GM12878 (cell line): ENCODE results near the gene PPP1R1C. TPM values are rescaled to one million over a fixed set of nuclear protein-coding genes. Genes with fewer than 3 reads are reported as not detected.

Source experiments
- ATAC-seq: fragments of 200-7000 bp; cut with Tn5 transposase; 3 replicates; pipeline ENCODE4 v1.9.1; 2020; ENCODE audit warnings: mild to moderate bottlenecking, moderate library complexity
- BruUV-seq: library from RNA; stranded (reverse); fragments of 400-500 nt; replicated peaks from 2 replicates; lab custom pipeline; 2021; lab: Mats Ljungman, UMichigan
- CTCF ChIA-PET: fragments of 300-600 bp; sonication (Branson Sonifier 250); formaldehyde crosslinking; extraction: SDS; loops from one replicate; lab custom pipeline; 2021; ENCODE audit warnings: inconsistent platforms; lab: Yijun Ruan, JAX
- POLR2A ChIA-PET: fragments of 350-600 bp; formaldehyde crosslinking; extraction: SDS; loops from one replicate; lab custom pipeline; 2021; ENCODE audit warnings: inconsistent platforms; lab: Charles Lee
- RAD21 ChIA-PET: fragments of 300-600 bp; sonication (Branson Sonifier 250); formaldehyde crosslinking; loops from one replicate; lab custom pipeline; 2023; ENCODE audit warnings: antibody characterized with exemption; ENCODE audit not compliant: unreplicated experiment; lab: Charles Lee
- SMC1A ChIA-PET: fragments of 300-600 bp; sonication (Branson Sonifier 250); formaldehyde crosslinking; loops from one replicate; lab custom pipeline; 2023; ENCODE audit not compliant: unreplicated experiment, uncharacterized antibody; lab: Charles Lee
- DNase-seq: peaks from one replicate; pipeline ENCODE4 v3.0.0-alpha.2; 2011; ENCODE audit warnings: low read depth, low spot score
- FAIRE-seq: peaks from 3 replicates; lab custom pipeline; 2011; peaks lifted over from hg19 to GRCh38; lab: Jason Lieb, UNC
- H2AFZ ChIP-seq: 2 replicates; pipeline ENCODE4 v1.6.0; 2011; ENCODE audit warnings: low read depth, low read length, control low read depth; ENCODE audit not compliant: control insufficient read depth
- H3K27ac ChIP-seq: 2 replicates; pipeline ENCODE4 v1.5.1; 2011; ENCODE audit warnings: control low read depth; ENCODE audit not compliant: control insufficient read depth, insufficient read depth
- H3K27me3 ChIP-seq, 2 experiments: replicated peaks in 1 of 2; 2 replicates each; pipeline versions ENCODE4 v1.6.0 to v1.6.1; 2011; ENCODE audit warnings: low read length in 1 of 2; ENCODE audit not compliant: control insufficient read depth in 2 of 2, insufficient read depth in 2 of 2
- H3K36me3 ChIP-seq, 2 experiments: 2 replicates each; pipeline ENCODE4 v1.5.1; 2011; ENCODE audit warnings: low read length in 1 of 2; ENCODE audit not compliant: control insufficient read depth in 2 of 2, insufficient read depth in 2 of 2
- H3K4me1 ChIP-seq: 2 replicates; pipeline ENCODE4 v1.6.1; 2011; ENCODE audit warnings: mild to moderate bottlenecking, low read length, moderate library complexity, mixed read lengths; ENCODE audit not compliant: control insufficient read depth, insufficient read depth
- H3K4me2 ChIP-seq: 2 replicates; pipeline ENCODE4 v1.6.0; 2011; ENCODE audit warnings: control low read depth; ENCODE audit not compliant: control insufficient read depth, insufficient read depth
- H3K4me3 ChIP-seq: fragments of 200-600 bp; sonication (generic); 2 replicates; pipeline ENCODE4 v1.5.1; 2016
- H3K79me2 ChIP-seq: 2 replicates; pipeline ENCODE4 v1.6.0; 2011; ENCODE audit warnings: low read length; ENCODE audit not compliant: control insufficient read depth, insufficient read depth
- H3K9ac ChIP-seq: 2 replicates; pipeline ENCODE4 v1.8.0; 2011; ENCODE audit warnings: low read length, control low read depth, mixed read lengths; ENCODE audit not compliant: control insufficient read depth, insufficient read depth
- H3K9me3 ChIP-seq: replicated peaks from 3 replicates; pipeline ENCODE4 v1.5.1; 2011; ENCODE audit warnings: mild to moderate bottlenecking, low read length; ENCODE audit not compliant: control insufficient read depth, insufficient read depth
- H4K20me1 ChIP-seq: 2 replicates; pipeline ENCODE4 v1.6.0; 2011; ENCODE audit not compliant: control insufficient read depth, insufficient read depth
- BCL11A ChIP-seq: IDR thresholded peaks from 2 replicates; pipeline ENCODE4 v1.6.1; 2011; ENCODE audit warnings: low read depth, low read length
- CHD4 ChIP-seq: fragments of 200-600 bp; sonication (generic); IDR thresholded peaks from 2 replicates; pipeline ENCODE4 v1.6.1; 2016; ENCODE audit warnings: mild to moderate bottlenecking
- CREB1 ChIP-seq: IDR thresholded peaks from 2 replicates; pipeline ENCODE4 v1.6.1; 2012; ENCODE audit warnings: low read depth, mild to moderate bottlenecking, inconsistent platforms
- CREM ChIP-seq: IDR thresholded peaks from 2 replicates; pipeline ENCODE4 v1.6.1; 2014; ENCODE audit warnings: antibody characterized with exemption, low read depth
- HCFC1 ChIP-seq: fragments of 150-350 bp; IDR thresholded peaks from 2 replicates; pipeline ENCODE4 v1.6.1; 2014; ENCODE audit warnings: low read length
- KLF5 ChIP-seq: fragments of 450-650 bp; IDR thresholded peaks from 2 replicates; pipeline ENCODE4 v1.6.1; 2014; ENCODE audit warnings: mild to moderate bottlenecking; ENCODE audit not compliant: partially characterized antibody
- MXI1 ChIP-seq: fragments of 150-350 bp; IDR thresholded peaks from 2 replicates; pipeline ENCODE4 v1.6.1; 2011; ENCODE audit warnings: low read depth, mild to moderate bottlenecking, inconsistent platforms, low read length, improper control_type of control experiment
- NFIC ChIP-seq: IDR thresholded peaks from 2 replicates; pipeline ENCODE4 v1.6.1; 2012; ENCODE audit warnings: low read depth, mild to moderate bottlenecking, inconsistent platforms, low read length, moderate library complexity
- NFYB ChIP-seq: IDR thresholded peaks from 2 replicates; pipeline ENCODE4 v1.6.1; 2011; ENCODE audit warnings: low read depth, mild to moderate bottlenecking, low read length, improper control_type of control experiment, moderate library complexity; ENCODE audit not compliant: insufficient read depth
- SMAD1 ChIP-seq: fragments of 450-650 bp; IDR thresholded peaks from 2 replicates; pipeline ENCODE4 v1.6.1; 2018; ENCODE audit warnings: mild to moderate bottlenecking, low read depth; ENCODE audit not compliant: partially characterized antibody
- TBL1XR1 ChIP-seq: IDR thresholded peaks from 2 replicates; pipeline ENCODE4 v1.6.1; 2012; ENCODE audit warnings: low read depth, low read length, improper control_type of control experiment
- YY1 ChIP-seq: IDR thresholded peaks from 2 replicates; pipeline ENCODE4 v1.6.1; 2011; ENCODE audit warnings: low read depth, mild to moderate bottlenecking, low read length
- ZNF384 ChIP-seq: IDR thresholded peaks from 2 replicates; pipeline ENCODE4 v1.6.1; 2012; ENCODE audit warnings: low read depth, mild to moderate bottlenecking, low read length, improper control_type of control experiment, borderline replicate concordance
- ZNF622 ChIP-seq: fragments of 450-650 bp; IDR thresholded peaks from 2 replicates; pipeline ENCODE4 v1.6.1; 2017; ENCODE audit warnings: mild to moderate bottlenecking, inconsistent platforms
- WGBS: methylation state at CpG from one replicate; pipeline ENCODE4 v1.1.6; 2016; ENCODE audit warnings: low lambda C conversion rate; ENCODE audit not compliant: insufficient replicate concordance, insufficient coverage; ENCODE audit errors: missing lambda C conversion rate; 5-methylcytosine and 5-hydroxymethylcytosine counted together
- in situ Hi-C: fragments of 300-500 bp; cut with MboI; formaldehyde crosslinking; loops from 9 replicates; pipeline ENCODE4 v1.14.3; 2018; ENCODE audit warnings: mixed read lengths
- intact Hi-C: fragments of 100-400 bp; cut with micrococcal nuclease; formaldehyde crosslinking; loops from one replicate; pipeline ENCODE4 v1.14.2; 2022; ENCODE audit not compliant: unreplicated experiment
- polyA plus RNA-seq, 11 experiments: library from polyadenylated mRNA; depleted of rRNA in 4 of 11; unstranded in 6 of 11; stranded (reverse) in 5 of 11; fragments of >200 nt; fragmentation: Nextera tagmentation in 4 of 11; fragmentation: Illumina TruSeq in 1 of 11; extraction: Ambion mirVana in 4 of 11; extraction: Trizol in 1 of 11; gene quantifications; 1 replicate in 1 of 11; 2 replicates in 10 of 11; pipeline versions ENCODE4 v1.2.1 to v1.2.3, GENCODE V29; 2011 to 2016; ENCODE audit warnings: inconsistent platforms in 2 of 11, missing spikeins in 2 of 11, low read depth in 1 of 11
- total RNA-seq, 4 experiments: library from RNA; depleted of rRNA in 3 of 4; stranded (reverse); fragments of >200 nt in 3 of 4; fragmentation: Illumina TruSeq in 1 of 4; extraction: Trizol in 1 of 4; gene quantifications; 2 replicates each; pipeline versions ENCODE4 v1.2.1 to v1.2.3, GENCODE V29; 2013 to 2021
- TF ChIP-seq, protein P1 (sequence below): fragments of 450-650 bp; IDR thresholded peaks from 2 replicates; pipeline ENCODE4 v1.6.1; 2016; ENCODE audit warnings: mild to moderate bottlenecking
- TF ChIP-seq, protein P2 (sequence below): fragments of 450-650 bp; IDR thresholded peaks from 2 replicates; pipeline ENCODE4 v1.6.1; 2016; ENCODE audit warnings: mild to moderate bottlenecking, moderate library complexity, borderline replicate concordance

Gene PPP1R1C
- total and polyA plus RNA-seq, 10 of the 15 experiments (the other 5 are each of a cell fraction or from before 2014, with no cell fraction given) = 0.11 TPM; not detected in 9

DNA sequence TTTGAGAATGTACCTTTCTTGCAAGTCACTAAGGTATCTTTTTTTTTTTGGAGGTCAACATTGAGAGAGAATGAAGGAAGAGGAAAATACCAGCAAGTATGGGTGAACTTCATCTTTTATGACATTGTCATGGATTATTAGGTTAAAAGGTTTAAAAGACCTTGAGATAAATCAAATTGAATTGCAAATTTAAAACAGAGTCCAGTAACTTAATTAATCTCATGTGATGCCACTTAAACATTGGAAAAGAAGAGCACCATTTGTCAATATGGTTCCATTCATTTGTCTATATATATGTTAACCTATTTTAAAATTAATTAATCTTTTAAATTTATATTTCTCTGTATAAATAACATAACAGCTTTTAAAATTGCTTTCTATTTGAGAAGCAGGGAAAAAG, 83.8 kb downstream of the PPP1R1C start:
- POLR2A ChIA-PET = no interaction called here
- H3K36me3 ChIP-seq = no peaks in the 10 kb centered on the region
- no TSS peak for BruUV-seq
- in situ Hi-C loops = no loop called here
- no peak overlapping the region for H2AFZ ChIP-seq
- no peak overlapping the region for H3K27ac ChIP-seq
- no peaks in the 10 kb centered on the region for H3K79me2 ChIP-seq
- no peaks in the 10 kb centered on the region for H4K20me1 ChIP-seq
- H3K4me3 ChIP-seq = no peak overlapping the region
- no peaks in the 10 kb centered on the region; a peak in 1 of 4 replicates for H3K27me3 ChIP-seq
- H3K4me1 ChIP-seq = no peaks in the 10 kb centered on the region
- ATAC-seq = no peak
- H3K4me2 ChIP-seq = no peak overlapping the region
- TF ChIP-seq MXI1 (no peak), NFIC (no peak), YY1 (no peak), TBL1XR1 (no peak), SMAD1 (no peak), HCFC1 (no peak), BCL11A (no peak), NFYB (no peak), ZNF384 (no peak), CHD4 (no peak), CREM (no peak)
- TF ChIP-seq, all 136 proteins: peak for 0
- ChIA-PET RAD21 (no interaction called here), CTCF (interaction anchor here (0.7 kb wide), 1 partner anchor 799 kb away, joined by 3 read pairs; no protein-coding TSS in a partner anchor), SMC1A (no interaction called here)
- FAIRE-seq = no peak
- Histone ChIP-seq H3K9ac (no peak overlapping the region), H3K9me3 (no peaks in the 10 kb centered on the region)
- intact Hi-C loops = no loop called here
- DNase-seq = no peak

DNA sequence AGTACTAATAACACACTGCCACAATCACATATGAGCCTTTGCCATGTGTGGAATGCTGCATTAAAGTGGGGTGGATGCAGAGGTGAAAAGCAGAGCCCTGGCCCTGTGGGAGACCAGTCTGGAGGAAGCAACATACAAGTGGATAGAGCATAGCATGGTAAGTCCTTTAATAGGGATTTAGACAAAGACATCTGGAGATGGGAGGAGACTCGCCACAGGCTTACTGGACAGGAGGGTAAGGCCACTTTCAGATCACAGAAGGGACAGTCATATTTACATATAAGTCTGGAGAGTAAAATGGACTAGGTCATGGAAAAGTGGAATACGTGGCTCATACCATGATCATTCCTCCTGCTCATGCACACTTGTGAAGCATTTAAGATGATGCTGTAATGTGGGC, 84.3 kb downstream of the PPP1R1C start:
- RAD21 ChIA-PET = no interaction called here
- TF ChIP-seq, protein P1, sequence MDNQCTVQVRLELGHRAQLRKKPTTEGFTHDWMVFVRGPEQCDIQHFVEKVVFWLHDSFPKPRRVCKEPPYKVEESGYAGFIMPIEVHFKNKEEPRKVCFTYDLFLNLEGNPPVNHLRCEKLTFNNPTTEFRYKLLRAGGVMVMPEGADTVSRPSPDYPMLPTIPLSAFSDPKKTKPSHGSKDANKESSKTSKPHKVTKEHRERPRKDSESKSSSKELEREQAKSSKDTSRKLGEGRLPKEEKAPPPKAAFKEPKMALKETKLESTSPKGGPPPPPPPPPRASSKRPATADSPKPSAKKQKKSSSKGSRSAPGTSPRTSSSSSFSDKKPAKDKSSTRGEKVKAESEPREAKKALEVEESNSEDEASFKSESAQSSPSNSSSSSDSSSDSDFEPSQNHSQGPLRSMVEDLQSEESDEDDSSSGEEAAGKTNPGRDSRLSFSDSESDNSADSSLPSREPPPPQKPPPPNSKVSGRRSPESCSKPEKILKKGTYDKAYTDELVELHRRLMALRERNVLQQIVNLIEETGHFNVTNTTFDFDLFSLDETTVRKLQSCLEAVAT = no peak
- TF ChIP-seq, protein P2, sequence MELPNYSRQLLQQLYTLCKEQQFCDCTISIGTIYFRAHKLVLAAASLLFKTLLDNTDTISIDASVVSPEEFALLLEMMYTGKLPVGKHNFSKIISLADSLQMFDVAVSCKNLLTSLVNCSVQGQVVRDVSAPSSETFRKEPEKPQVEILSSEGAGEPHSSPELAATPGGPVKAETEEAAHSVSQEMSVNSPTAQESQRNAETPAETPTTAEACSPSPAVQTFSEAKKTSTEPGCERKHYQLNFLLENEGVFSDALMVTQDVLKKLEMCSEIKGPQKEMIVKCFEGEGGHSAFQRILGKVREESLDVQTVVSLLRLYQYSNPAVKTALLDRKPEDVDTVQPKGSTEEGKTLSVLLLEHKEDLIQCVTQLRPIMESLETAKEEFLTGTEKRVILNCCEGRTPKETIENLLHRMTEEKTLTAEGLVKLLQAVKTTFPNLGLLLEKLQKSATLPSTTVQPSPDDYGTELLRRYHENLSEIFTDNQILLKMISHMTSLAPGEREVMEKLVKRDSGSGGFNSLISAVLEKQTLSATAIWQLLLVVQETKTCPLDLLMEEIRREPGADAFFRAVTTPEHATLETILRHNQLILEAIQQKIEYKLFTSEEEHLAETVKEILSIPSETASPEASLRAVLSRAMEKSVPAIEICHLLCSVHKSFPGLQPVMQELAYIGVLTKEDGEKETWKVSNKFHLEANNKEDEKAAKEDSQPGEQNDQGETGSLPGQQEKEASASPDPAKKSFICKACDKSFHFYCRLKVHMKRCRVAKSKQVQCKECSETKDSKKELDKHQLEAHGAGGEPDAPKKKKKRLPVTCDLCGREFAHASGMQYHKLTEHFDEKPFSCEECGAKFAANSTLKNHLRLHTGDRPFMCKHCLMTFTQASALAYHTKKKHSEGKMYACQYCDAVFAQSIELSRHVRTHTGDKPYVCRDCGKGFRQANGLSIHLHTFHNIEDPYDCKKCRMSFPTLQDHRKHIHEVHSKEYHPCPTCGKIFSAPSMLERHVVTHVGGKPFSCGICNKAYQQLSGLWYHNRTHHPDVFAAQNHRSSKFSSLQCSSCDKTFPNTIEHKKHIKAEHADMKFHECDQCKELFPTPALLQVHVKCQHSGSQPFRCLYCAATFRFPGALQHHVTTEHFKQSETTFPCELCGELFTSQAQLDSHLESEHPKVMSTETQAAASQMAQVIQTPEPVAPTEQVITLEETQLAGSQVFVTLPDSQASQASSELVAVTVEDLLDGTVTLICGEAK = no peak
- TF ChIP-seq KLF5 = no peak
- no peak for TF ChIP-seq ZNF622
- no peak for TF ChIP-seq CREB1

More for the DNA sequence above, 84.3 kb downstream of the PPP1R1C start:
- no peak overlapping the region for H2AFZ ChIP-seq
- FAIRE-seq (no peak), ATAC-seq (no peak), DNase-seq (no peak)
- no peaks in the 10 kb centered on the region for H4K20me1 ChIP-seq
- ChIA-PET POLR2A (no interaction called here), SMC1A (no interaction called here), CTCF (no interaction called here)
- BruUV-seq = no TSS peak
- no peaks in the 10 kb centered on the region; a peak in 1 of 4 replicates for H3K27me3 ChIP-seq
- H3K4me1 ChIP-seq = no peaks in the 10 kb centered on the region
- H3K79me2 ChIP-seq = no peaks in the 10 kb centered on the region
- H3K4me2 ChIP-seq = no peak overlapping the region
- no peak overlapping the region for H3K27ac ChIP-seq
- no peaks in the 10 kb centered on the region for H3K9me3 ChIP-seq
- no peaks in the 10 kb centered on the region for H3K36me3 ChIP-seq
- intact Hi-C loops (loop anchor here (10.0 kb wide), 1 partner anchor 965 kb away; no protein-coding TSS in a partner anchor), in situ Hi-C loops (loop anchor here (5.0 kb wide), 1 partner anchor 108 kb away; no protein-coding TSS in a partner anchor)
- no peak overlapping the region for H3K4me3 ChIP-seq
- 5% methylated on average over 2 of the region's 2 CpGs for WGBS
- no peak overlapping the region for H3K9ac ChIP-seq
